IMR-90 (cell line): ENCODE results near the gene ASPN.

ENCODE experiments used
- CEBPB ChIP-seq: IDR thresholded peaks from 2 replicates; pipeline ENCODE4 v1.6.1; 2012; ENCODE audit warnings: low read depth, low read length, improper control_type of control experiment
- CTCF ChIP-seq: conservative IDR thresholded peaks from 2 replicates; pipeline ENCODE4 v1.5.1; 2012; ENCODE audit warnings: mild to moderate bottlenecking, low read depth, low read length, improper control_type of control experiment
- RAD21 ChIP-seq: IDR thresholded peaks from 2 replicates; pipeline ENCODE4 v1.6.1; 2012; ENCODE audit warnings: low read length, improper control_type of control experiment

GRCh38 chr9:92480986-92481633 is 1.2 kb downstream of the ASPN start:
- no peak for TF ChIP-seq CEBPB
- TF ChIP-seq RAD21: no peak
- no peak for TF ChIP-seq CTCF
